Measurements from ENCODE around the gene CLEC10A.

DNA sequence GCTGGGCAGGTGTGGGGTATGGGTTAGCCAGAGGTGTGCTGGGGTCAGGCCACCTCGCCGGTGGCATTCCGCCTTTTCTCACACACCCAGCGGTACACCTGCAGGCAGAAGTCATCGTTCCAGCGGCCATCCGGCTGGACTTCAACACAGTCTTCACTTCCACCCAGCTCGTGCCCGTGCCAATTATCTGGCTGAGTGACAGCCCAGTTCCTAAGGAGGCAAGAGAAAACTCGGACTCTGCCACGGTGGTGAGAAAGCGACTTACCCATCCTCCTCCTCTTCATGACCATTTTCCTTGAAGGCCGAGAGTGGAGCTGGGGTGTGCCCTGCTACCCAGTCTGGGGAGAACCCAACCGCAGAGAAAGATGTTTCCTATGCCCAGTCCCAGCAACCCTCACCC is 21.5 kb upstream of the CLEC10A start:
- TF ChIP-seq, protein P1, sequence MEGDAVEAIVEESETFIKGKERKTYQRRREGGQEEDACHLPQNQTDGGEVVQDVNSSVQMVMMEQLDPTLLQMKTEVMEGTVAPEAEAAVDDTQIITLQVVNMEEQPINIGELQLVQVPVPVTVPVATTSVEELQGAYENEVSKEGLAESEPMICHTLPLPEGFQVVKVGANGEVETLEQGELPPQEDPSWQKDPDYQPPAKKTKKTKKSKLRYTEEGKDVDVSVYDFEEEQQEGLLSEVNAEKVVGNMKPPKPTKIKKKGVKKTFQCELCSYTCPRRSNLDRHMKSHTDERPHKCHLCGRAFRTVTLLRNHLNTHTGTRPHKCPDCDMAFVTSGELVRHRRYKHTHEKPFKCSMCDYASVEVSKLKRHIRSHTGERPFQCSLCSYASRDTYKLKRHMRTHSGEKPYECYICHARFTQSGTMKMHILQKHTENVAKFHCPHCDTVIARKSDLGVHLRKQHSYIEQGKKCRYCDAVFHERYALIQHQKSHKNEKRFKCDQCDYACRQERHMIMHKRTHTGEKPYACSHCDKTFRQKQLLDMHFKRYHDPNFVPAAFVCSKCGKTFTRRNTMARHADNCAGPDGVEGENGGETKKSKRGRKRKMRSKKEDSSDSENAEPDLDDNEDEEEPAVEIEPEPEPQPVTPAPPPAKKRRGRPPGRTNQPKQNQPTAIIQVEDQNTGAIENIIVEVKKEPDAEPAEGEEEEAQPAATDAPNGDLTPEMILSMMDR (IDR thresholded peaks at IDR 0.05), result no peak
- TF ChIP-seq POLR2A (IDR thresholded peaks at IDR 0.05), result no peak
